K562 (cell line): Measurements from ENCODE around the gene ASB13. TPM values are rescaled to one million over a fixed set of nuclear protein-coding genes. Genes with fewer than 3 reads are reported as not detected.

Experiments
- ATAC-seq: fragments of 200-7000 bp; cut with Tn5 transposase; 3 replicates; pipeline ENCODE4 v1.9.1; 2020; ENCODE audit warnings: moderate library complexity
- BruUV-seq: library from RNA; stranded (reverse); fragments of 400-500 nt; replicated peaks from 2 replicates; lab custom pipeline; 2021; lab: Mats Ljungman, UMichigan
- CTCF ChIA-PET: fragments of 300-600 bp; formaldehyde crosslinking; extraction: SDS; loops from one replicate; lab custom pipeline; 2021; ENCODE audit warnings: low intra/inter-chr PET ratio; lab: Yijun Ruan, JAX
- POLR2A ChIA-PET: fragments of 300-600, 350-650 bp; sonication (Branson Sonifier 250); formaldehyde crosslinking; extraction: SDS; loops from one replicate; lab custom pipeline; 2021; ENCODE audit warnings: antibody characterized with exemption, inconsistent platforms; lab: Yijun Ruan, JAX
- DNase-seq, 4 experiments: peaks; one replicate each; pipeline versions ENCODE4 v3.0.0 to v3.0.0-alpha.2; 2011 to 2018; ENCODE audit warnings: low spot score in 3 of 4, mixed read lengths in 3 of 4; ENCODE audit errors: extremely low read depth in 1 of 4
- FAIRE-seq: peaks from 2 replicates; lab custom pipeline; 2011; peaks lifted over from hg19 to GRCh38; lab: Jason Lieb, UNC
- H2AFZ ChIP-seq: 2 replicates; pipeline ENCODE4 v1.6.0; 2011; ENCODE audit warnings: low read depth, low read length, control low read depth, inconsistent platforms
- H3K27ac ChIP-seq: fragments of 200-600 bp; 3 replicates; pipeline ENCODE4 v1.8.0; 2011; ENCODE audit warnings: low read depth, mild to moderate bottlenecking, control low read depth, inconsistent platforms, low read length, moderate library complexity, mixed read lengths; ENCODE audit errors: extremely low read depth
- H3K27me3 ChIP-seq, 2 experiments: fragments of 300-600 bp in 1 of 2; 2 replicates in 1 of 2; 3 replicates in 1 of 2; pipeline versions ENCODE4 v1.6.0 to v1.8.0; 2011; ENCODE audit warnings: inconsistent platforms in 2 of 2, low read length in 2 of 2, mild to moderate bottlenecking in 1 of 2, mixed read lengths in 1 of 2, moderate library complexity in 1 of 2; ENCODE audit not compliant: control insufficient read depth in 2 of 2, insufficient read depth in 2 of 2
- H3K36me3 ChIP-seq: fragments of 300-600 bp; 3 replicates; pipeline ENCODE4 v1.8.0; 2011; ENCODE audit warnings: mild to moderate bottlenecking, low read length, inconsistent platforms; ENCODE audit not compliant: control insufficient read depth, insufficient read depth
- H3K4me1 ChIP-seq, 2 experiments: fragments of 200-600 bp in 1 of 2; replicated peaks in 1 of 2; 2 replicates in 1 of 2; 3 replicates in 1 of 2; pipeline versions ENCODE4 v1.5.1 to v1.8.0; 2011; ENCODE audit warnings: inconsistent platforms in 2 of 2, low read length in 2 of 2, mild to moderate bottlenecking in 1 of 2, mixed read lengths in 1 of 2, moderate library complexity in 1 of 2; ENCODE audit not compliant: control insufficient read depth in 2 of 2, insufficient read depth in 2 of 2
- H3K4me2 ChIP-seq: 2 replicates; pipeline ENCODE4 v1.6.1; 2011; ENCODE audit warnings: low read length, control low read depth, inconsistent platforms, mixed read lengths; ENCODE audit not compliant: insufficient read depth
- H3K4me3 ChIP-seq: fragments of 200-600 bp; sonication (generic), shearing (Covaris generic); 2 replicates; pipeline ENCODE4 v1.5.1; 2016; ENCODE audit warnings: control low read depth, inconsistent platforms
- H3K79me2 ChIP-seq: fragments of 200-600 bp; 3 replicates; pipeline ENCODE4 v1.8.0; 2011; ENCODE audit warnings: low read length, inconsistent platforms; ENCODE audit not compliant: control insufficient read depth, insufficient read depth
- H3K9ac ChIP-seq, 2 experiments: 2 replicates each; pipeline versions ENCODE4 v1.6.0 to v1.6.1; 2011; ENCODE audit warnings: low read depth in 2 of 2, low read length in 2 of 2, control low read depth in 1 of 2, inconsistent platforms in 1 of 2, mild to moderate bottlenecking in 1 of 2, mixed read lengths in 1 of 2; ENCODE audit not compliant: insufficient read depth in 1 of 2
- H3K9me1 ChIP-seq: one replicate; pipeline ENCODE4 v1.6.0; 2011; ENCODE audit warnings: inconsistent platforms, mild to moderate bottlenecking, low read length, moderate library complexity; ENCODE audit not compliant: control insufficient read depth, insufficient read depth
- H3K9me3 ChIP-seq: replicated peaks from 2 replicates; pipeline ENCODE4 v1.5.1; 2011; ENCODE audit warnings: low read depth, low read length, inconsistent platforms; ENCODE audit not compliant: control insufficient read depth, insufficient read depth
- H4K20me1 ChIP-seq: replicated peaks from 2 replicates; pipeline ENCODE4 v1.6.1; 2011; ENCODE audit warnings: low read length, inconsistent platforms, mixed read lengths; ENCODE audit not compliant: control insufficient read depth, insufficient read depth
- CBFA2T2 ChIP-seq: fragments of 450-650 bp; conservative IDR thresholded peaks from 2 replicates; pipeline ENCODE4 v1.6.1; 2017; ENCODE audit warnings: mild to moderate bottlenecking
- DPF2 ChIP-seq: fragments of 450-650 bp; IDR thresholded peaks from 2 replicates; pipeline ENCODE4 v1.6.1; 2016
- TAL1 ChIP-seq: fragments of 450-650 bp; IDR thresholded peaks from 2 replicates; pipeline ENCODE4 v1.6.1; 2016; ENCODE audit warnings: mild to moderate bottlenecking
- TCFL5 ChIP-seq: fragments of 250-450 bp; sonication (Bioruptor Pico); conservative IDR thresholded peaks from 2 replicates; pipeline ENCODE4 v1.6.1; 2021; ENCODE audit warnings: mild to moderate bottlenecking, moderate library complexity, matching md5 sums
- TEAD4 ChIP-seq, 2 experiments: sonication (generic) in 1 of 2; formaldehyde crosslinking in 1 of 2; IDR thresholded peaks; 2 replicates each; pipeline versions ENCODE4 v1.6.1 to v1.8.0; 2012 to 2022; ENCODE audit warnings: borderline replicate concordance in 1 of 2, inconsistent platforms in 1 of 2, low read length in 1 of 2, mild to moderate bottlenecking in 1 of 2, missing genetic modification reagents in 1 of 2
- WGBS: fragments of 100-300 bp; shearing (Covaris generic); methylation state at CpG from one replicate; pipeline ENCODE4 v1.1.6; 2016; ENCODE audit warnings: low coverage, mixed read lengths; ENCODE audit not compliant: insufficient coverage; ENCODE audit errors: missing lambda C conversion rate; 5-methylcytosine and 5-hydroxymethylcytosine counted together
- in situ Hi-C: fragments of 300-500 bp; cut with MboI; formaldehyde crosslinking; loops from 4 replicates; pipeline ENCODE4 v1.15.0; 2018; ENCODE audit warnings: inconsistent platforms, mixed read lengths
- intact Hi-C: fragments of 100-400 bp; cut with micrococcal nuclease; formaldehyde crosslinking; loops from 2 replicates; pipeline ENCODE4 v1.14.2; 2022
- polyA plus RNA-seq, 8 experiments: library from polyadenylated mRNA; depleted of rRNA in 4 of 8; stranded (reverse) in 5 of 8; unstranded in 3 of 8; fragments of >200 nt; fragmentation: Nextera tagmentation in 2 of 8; fragmentation: Illumina TruSeq in 1 of 8; extraction: Ambion mirVana in 2 of 8; extraction: Trizol in 1 of 8; gene quantifications; 2 replicates each; pipeline versions ENCODE4 v1.2.1 to v1.2.3, GENCODE V29; 2011 to 2014; ENCODE audit warnings: inconsistent platforms in 1 of 8, missing spikeins in 1 of 8
- total RNA-seq, 7 experiments: library from RNA; depleted of rRNA in 6 of 7; stranded (reverse); fragments of >200 nt in 6 of 7; fragmentation: Illumina TruSeq in 2 of 7; extraction: Trizol in 2 of 7; gene quantifications; 2 replicates each; pipeline versions ENCODE4 v1.2.1 to v1.2.3, GENCODE V29; 2011 to 2021; ENCODE audit warnings: low replicate concordance in 1 of 7
- TF ChIP-seq, protein P1 (sequence below): fragments of 250-450 bp; sonication (Bioruptor Pico); IDR thresholded peaks from 2 replicates; pipeline ENCODE4 v1.5.0; 2021; ENCODE audit warnings: mild to moderate bottlenecking, moderate library complexity

ASB13 gene
- total and polyA plus RNA-seq, 9 of the 15 experiments (the other 6 are each of a cell fraction or from before 2014, with no cell fraction given), result 5.2 to 28.8 (median 16.9) TPM

DNA sequence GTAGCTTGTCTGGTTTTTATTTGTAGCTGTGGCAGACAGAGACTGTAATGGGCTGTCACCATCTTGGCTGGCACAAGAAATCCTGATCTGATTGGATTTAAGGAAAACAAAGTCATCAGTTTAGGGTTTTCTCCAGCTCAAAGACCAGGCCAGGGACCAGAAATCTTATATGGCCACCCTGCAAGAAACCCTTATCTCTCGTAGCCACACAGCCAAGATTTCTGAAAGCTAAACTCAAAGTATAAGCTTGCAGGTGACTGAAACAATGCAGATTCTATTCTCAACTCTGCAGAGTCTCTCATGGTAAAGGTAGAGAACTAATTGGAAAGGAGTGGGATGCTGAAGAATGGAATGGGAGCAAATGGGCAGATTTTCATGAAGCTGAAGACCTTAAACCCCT lies 3.2 kb upstream of the ASB13 start (continued):
- peak; percentile 78 for TF ChIP-seq TAL1
- 0 out of 2 replicates have a peak, but pooled peaks have one; percentile 36 for TF ChIP-seq DPF2
- TF ChIP-seq, protein P1, sequence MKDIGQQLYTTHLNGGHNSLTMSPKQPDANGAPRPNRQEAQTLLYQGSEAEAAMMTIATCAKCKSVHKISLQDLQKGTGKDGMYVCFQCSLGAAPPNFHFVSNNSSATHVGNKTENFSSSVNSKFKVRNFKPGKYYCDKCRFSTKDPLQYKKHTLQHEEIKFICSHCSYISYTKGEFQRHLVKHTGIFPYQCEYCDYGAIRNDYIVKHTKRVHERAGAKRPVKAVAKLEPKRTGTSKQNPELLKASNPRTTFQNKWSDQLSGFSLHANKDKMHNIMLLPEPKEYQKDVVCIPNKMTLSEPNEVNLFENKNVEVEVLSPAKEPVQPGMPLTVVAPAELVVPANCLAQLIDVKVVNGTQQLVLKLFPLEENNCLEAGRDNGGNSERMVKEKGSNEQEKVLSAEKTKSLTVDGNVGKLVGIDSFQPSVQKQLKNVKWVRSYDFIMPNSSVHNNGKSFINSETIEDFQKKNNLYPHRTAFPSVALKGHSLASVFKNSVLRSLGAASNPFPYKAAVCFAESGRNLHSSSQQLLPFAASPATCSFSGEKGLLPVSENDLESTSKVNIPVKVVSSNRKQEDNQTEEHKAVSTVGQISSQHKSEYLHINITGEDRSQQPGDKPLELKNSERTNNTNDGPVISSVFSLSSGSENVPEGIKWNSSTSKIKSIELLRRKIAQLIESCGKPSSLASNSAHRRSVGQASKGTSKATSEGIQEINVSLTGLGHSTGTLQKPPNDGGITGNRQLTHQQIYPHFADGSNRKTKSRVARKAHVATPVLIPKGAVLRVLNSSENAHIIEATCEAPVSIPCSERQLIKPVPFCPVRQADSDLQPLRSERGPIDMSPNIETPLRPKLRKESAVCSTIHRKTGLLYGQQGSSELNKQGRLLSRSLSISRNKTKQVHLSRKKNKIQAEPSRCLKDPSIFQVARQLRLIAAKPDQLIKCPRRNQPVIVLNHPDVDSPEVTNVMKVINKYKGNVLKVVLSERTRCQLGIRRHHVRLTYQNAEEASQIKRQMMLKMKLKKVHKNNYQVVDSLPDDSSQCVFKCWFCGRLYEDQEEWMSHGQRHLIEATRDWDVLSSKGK (CRISPR knock-in tag), result no peak
- TF ChIP-seq CBFA2T2, result peak; percentile 60
- peak; percentile 59 for TF ChIP-seq TEAD4 (IDR thresholded peaks at IDR 0.05; ENCODE audit: low read length)
- no peak for TF ChIP-seq TEAD4 (CRISPR knock-in tag; IDR thresholded peaks at IDR 0.05; ENCODE audit: borderline replicate concordance)
- TF ChIP-seq TCFL5 (CRISPR knock-in tag), result no peak

DNA sequence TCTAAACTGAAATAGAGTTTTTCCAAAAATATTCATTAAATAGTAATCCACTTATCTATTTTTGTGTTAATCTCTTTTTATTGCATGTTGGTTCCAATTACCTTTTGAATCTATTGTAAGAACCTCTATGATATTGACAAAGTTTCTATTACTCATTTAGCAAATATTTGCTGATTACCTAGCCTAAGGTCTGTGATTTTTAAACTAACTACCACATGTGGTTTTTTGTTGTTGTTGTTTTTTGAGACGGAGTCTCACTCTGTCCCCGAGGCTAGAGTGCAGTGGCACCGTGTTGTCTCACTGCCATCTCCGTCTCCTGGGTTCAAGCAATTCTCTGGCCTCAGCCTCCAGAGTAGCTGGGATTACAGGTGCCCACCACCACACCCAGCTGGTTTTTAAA lies 2.0 kb upstream of the ASB13 start:
- WGBS, result 37% methylated on average over 4 of the region's 4 CpGs
- no peaks in the 10 kb centered on the region for H3K9me1 ChIP-seq
- in situ Hi-C loops, result no loop called here
- POLR2A ChIA-PET, result interaction anchor here (1.0 kb wide), 1 partner anchor 7 kb away, joined by 3 read pairs; no protein-coding TSS in a partner anchor
- DNase-seq (no peak), FAIRE-seq (no peak), ATAC-seq (no peak)
- BruUV-seq, result no TSS peak
- CTCF ChIA-PET, result no interaction called here
- no peak overlapping the region for H3K4me2 ChIP-seq
- peaks cover 17% of the 10 kb centered on the region; the same call in 2 of the 3 replicates for H3K79me2 ChIP-seq
- no peaks in the 10 kb centered on the region; a peak in 1 of 5 replicates for H3K27me3 ChIP-seq
- intact Hi-C loops, result no loop called here
- no peak overlapping the region for H2AFZ ChIP-seq
- peaks cover 5 to 11% of the 10 kb centered on the region in 2 experiments; a peak in 4 of 5 replicates for H3K4me1 ChIP-seq
- H4K20me1 ChIP-seq, result 0 out of 2 replicates have a peak, but pooled peaks cover 1% of the 10 kb centered on the region
- no peaks in the 10 kb centered on the region for H3K9me3 ChIP-seq
- no peak overlapping the region for H3K4me3 ChIP-seq
- no peak overlapping the region for H3K27ac ChIP-seq
- H3K9ac ChIP-seq, result no peak overlapping the region
- H3K36me3 ChIP-seq, result no peaks in the 10 kb centered on the region
